Large intestine (tissue), 3 donors: ENCODE results near the gene TNFSF9. TPM values are rescaled to one million over a fixed set of nuclear protein-coding genes. Genes with fewer than 3 reads are reported as not detected.

Experiments
- DNase-seq, 2 donors: peaks; one replicate each; pipeline versions ENCODE4 v3.0.0 to v3.0.0-alpha.2; 2013
- H3K27ac ChIP-seq: one replicate; pipeline ENCODE4 v1.5.1; 2013; ENCODE audit warnings: low read length
- H3K27me3 ChIP-seq: 2 replicates; pipeline ENCODE4 v1.6.1; 2013; ENCODE audit warnings: low read length; ENCODE audit not compliant: control insufficient read depth, insufficient read depth
- H3K36me3 ChIP-seq: 2 replicates; pipeline ENCODE4 v1.6.1; 2013; ENCODE audit warnings: low read length; ENCODE audit not compliant: control insufficient read depth, insufficient read depth
- H3K4me1 ChIP-seq: one replicate; pipeline ENCODE4 v1.6.1; 2013; ENCODE audit warnings: low read length; ENCODE audit not compliant: control insufficient read depth, insufficient read depth
- H3K4me3 ChIP-seq: one replicate; pipeline ENCODE4 v1.5.1; 2013; ENCODE audit warnings: low read length
- H3K9me3 ChIP-seq: one replicate; pipeline ENCODE4 v1.6.1; 2013; ENCODE audit warnings: mild to moderate bottlenecking, low read depth, low read length, moderate library complexity; ENCODE audit not compliant: control insufficient read depth
- whole genome bisulfite sequencing: methylation state at CpG from one replicate; pipeline ENCODE4 v1.1.5; 2013; ENCODE audit warnings: low lambda C conversion rate; ENCODE audit not compliant: insufficient coverage; 5-methylcytosine and 5-hydroxymethylcytosine counted together
- polyA plus RNA-seq: library from polyadenylated mRNA; unstranded; fragments of 120-200 nt; gene quantifications from one replicate; pipeline ENCODE4 v1.2.1, GENCODE V29; 2013

Gene TNFSF9
- polyA plus RNA-seq, 1 donor, result 0.19 TPM

DNA sequence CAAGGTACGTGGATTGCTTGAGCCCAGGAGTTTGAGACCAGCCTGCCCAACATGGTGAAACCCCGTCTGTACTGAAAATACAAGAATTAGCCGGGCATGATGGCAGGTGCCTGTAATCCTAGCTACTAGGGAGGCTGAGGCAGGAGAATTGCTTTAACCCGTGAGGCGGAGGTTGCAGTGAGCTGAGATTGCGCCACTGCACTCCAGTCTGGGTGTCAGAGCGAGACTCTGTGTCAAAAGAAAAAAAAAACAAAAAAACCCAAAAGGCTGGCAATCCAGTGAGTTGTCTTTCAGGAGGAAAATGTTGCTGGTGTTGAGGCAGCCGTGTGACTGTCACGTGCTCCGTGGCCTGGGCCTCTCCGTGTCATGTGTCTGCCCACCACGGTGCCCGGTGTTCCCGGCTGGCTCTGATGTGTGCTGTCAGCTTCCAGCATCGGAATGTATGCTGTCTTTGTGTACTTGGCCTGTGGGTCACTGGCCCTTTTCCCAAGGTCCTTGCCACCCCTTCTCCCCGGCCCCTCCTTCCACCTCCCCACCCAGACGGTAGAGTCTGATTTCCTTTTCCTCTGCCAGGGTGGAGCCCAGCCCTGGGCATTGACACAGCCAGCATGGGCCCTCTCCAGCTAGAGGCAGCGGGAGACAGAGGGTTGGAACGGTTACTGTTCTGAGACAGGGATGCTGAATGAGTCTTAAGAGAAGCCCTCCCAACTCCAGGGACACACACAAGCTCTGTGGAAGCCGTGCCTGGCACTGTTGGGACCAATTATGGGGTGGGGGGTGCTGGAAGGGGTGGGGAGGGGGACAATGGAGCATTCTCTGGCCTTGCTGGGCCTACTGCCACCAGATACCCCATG is 21.5 kb upstream of the TNFSF9 start:
- 100% methylated on average over 1 of the region's 20 CpGs for WGBS
- Histone ChIP-seq H3K4me1 (no peaks in the 10 kb centered on the region), H3K27ac (no peak overlapping the region), H3K36me3 (no peaks in the 10 kb centered on the region), H3K27me3 (no peaks in the 10 kb centered on the region), H3K9me3 (no peaks in the 10 kb centered on the region), H3K4me3 (no peak overlapping the region)
- no peak for DNase-seq

DNA sequence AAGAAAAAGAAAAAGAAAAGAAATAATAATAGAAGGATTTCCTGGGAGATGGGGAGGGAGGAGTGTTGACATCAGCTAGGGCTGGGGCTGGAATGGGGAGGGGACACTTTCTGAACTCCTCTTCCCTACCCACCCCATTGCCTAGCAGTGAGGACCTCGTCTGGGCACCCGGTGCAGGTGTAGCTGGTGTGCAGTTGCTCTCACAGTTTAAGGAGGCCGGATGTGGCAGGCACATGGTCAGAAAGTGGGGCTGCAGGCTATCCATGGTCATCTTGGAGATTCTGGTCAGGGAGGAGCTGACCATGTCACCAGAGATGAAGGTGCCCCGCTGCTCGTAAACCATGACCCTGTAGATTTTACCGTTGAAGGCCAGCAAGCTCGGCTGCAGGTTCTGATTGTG is 20.2 kb upstream of the TNFSF9 start:
- DNase-seq, result no peak
- H3K9me3 ChIP-seq, result peaks cover 2% of the 10 kb centered on the region
- no peaks in the 10 kb centered on the region for H3K36me3 ChIP-seq
- H3K4me1 ChIP-seq, result no peaks in the 10 kb centered on the region
- no peak overlapping the region for H3K4me3 ChIP-seq
- WGBS, result no CpG with 5 or more reads among the region's 7 CpGs
- H3K27ac ChIP-seq, result no peak overlapping the region
- no peaks in the 10 kb centered on the region for H3K27me3 ChIP-seq

DNA sequence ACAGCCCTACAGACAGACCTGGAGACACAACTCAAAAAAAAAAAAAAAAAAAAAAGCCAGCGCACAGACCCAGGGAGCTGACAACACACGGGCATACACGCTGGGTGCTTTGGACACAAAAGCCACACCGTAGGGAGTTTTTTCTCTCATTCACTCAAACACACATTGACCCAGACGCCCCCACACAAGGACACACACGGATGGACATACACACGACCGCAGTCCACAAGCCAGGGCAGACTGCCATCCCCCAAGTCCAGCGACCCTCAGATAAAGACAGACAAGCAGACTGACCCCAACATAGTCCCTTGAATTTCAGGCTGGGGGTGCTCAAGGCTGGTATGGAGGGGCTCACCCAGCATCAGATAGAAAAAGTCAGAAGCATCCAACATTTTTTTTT is 16.7 kb upstream of the TNFSF9 start:
- H3K36me3 ChIP-seq, result no peaks in the 10 kb centered on the region
- no peak overlapping the region for H3K27ac ChIP-seq
- no peaks in the 10 kb centered on the region for H3K27me3 ChIP-seq
- no peak overlapping the region for H3K4me3 ChIP-seq
- peaks cover 2% of the 10 kb centered on the region for H3K9me3 ChIP-seq
- DNase-seq, result no peak
- WGBS, result no CpG with 5 or more reads among the region's 9 CpGs
- H3K4me1 ChIP-seq, result peaks cover 4% of the 10 kb centered on the region

DNA sequence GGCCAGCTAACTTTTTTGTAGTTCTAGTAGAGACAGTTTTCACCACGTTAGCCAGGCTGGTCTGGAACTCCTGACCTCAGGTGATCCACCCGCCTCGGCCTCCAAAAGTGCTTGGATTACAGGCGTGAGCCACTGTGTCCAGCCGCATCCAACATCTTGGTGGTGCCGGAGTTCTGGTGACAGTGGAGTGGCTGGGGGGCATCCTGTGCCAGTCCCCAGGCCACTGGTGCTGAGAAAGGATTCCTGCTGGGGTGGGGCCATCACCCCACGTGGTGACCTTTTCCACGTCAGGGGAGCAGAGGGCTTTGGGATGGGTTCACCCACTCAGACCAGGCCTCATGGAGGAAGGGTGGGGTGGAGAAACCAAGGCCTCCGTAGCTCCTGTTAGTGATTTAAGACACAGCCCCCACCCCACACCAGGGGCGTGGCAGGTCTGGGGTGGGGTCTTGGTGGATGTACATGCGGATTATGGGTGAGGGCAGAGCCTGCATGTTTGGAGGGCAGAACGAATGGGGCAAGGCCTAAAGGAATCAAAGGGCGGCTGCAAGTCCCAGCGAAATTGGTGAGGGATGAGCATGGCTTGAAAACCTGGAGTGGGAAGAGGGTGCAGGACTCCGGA is 15.8 kb upstream of the TNFSF9 start:
- Histone ChIP-seq H3K4me3 (no peak overlapping the region), H3K4me1 (peaks cover 4% of the 10 kb centered on the region), H3K36me3 (no peaks in the 10 kb centered on the region), H3K9me3 (peaks cover 2% of the 10 kb centered on the region), H3K27me3 (no peaks in the 10 kb centered on the region), H3K27ac (no peak overlapping the region)
- 96% methylated on average over 5 of the region's 15 CpGs for WGBS
- no peak for DNase-seq

DNA sequence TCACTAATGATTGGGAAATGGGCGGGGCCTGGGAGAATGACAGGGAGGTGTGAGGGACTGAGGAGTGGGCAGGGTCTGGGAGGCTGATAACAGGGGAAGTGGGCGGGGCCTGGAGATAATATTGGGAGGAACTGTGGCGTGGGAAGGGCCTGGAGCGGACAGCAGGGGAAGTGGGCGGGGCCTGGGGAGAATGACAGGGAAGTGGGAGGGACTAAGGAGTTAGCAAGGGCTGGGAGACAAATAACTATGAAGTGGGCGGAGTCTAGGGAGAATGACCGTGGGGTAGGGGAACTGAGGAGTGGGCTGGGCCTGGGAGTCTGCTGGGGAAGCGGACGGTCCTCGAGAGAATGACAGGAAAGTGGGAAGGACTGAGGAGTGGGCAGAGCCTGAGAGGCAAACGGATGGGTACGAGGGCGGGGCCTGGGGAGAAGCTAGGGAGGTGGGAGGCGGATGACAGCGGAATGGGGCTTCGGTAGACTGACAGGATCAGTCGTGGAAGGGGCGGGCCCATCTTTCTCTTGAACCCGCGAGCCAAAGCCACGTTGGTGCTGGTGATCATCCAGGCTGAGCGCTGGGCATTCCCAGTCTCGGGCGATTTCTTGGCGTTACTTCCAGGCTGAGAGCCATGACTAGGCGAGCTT is 14.7 kb upstream of the TNFSF9 start:
- no peaks in the 10 kb centered on the region for H3K27me3 ChIP-seq
- peak overlapping the region; percentile 59 for H3K4me3 ChIP-seq
- 0% methylated on average over 2 of the region's 26 CpGs for WGBS
- peak; percentile 91 to 96 for DNase-seq
- peaks cover 4% of the 10 kb centered on the region for H3K4me1 ChIP-seq
- H3K9me3 ChIP-seq, result peaks cover 2% of the 10 kb centered on the region
- peak overlapping the region; percentile 45 for H3K27ac ChIP-seq
- H3K36me3 ChIP-seq, result no peaks in the 10 kb centered on the region

DNA sequence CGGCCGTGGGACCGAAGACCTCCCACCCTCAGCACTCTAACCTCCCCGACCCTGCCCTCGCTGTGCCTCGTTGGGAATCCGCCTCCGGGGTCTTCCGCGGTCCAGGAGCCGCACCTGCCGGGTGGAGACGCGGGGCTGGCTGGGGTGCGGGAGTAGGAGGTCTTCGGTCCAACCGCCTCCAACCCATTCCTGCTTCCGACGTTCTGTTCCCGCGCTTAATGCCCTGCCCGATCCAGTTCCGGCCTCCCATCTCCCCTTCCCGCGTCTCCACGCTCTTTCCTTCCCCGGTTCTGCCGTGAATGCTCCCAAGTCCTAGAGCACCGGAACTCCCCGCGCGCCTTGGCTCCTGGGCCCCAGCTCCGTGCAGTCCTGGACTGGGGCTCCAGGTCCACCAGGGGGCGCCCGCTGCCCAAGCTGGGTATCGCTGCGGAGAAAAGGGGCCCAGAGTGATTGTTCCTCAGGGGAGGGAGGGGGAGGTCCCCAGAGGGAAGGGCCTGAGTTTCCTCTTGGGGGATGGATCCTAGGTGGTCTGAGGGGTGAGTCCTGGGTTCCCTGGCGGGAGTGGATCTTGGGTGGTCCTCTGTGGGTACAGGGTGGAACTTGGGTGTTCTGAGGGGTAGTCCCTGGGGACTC is 14.1 kb upstream of the TNFSF9 start:
- Histone ChIP-seq H3K4me1 (peaks cover 4% of the 10 kb centered on the region), H3K4me3 (peak overlapping the region; percentile 59), H3K9me3 (peaks cover 2% of the 10 kb centered on the region), H3K27ac (peak overlapping the region; percentile 45), H3K27me3 (no peaks in the 10 kb centered on the region), H3K36me3 (no peaks in the 10 kb centered on the region)
- peak; percentile 82 to 83 for DNase-seq
- no CpG with 5 or more reads among the region's 38 CpGs for WGBS

DNA sequence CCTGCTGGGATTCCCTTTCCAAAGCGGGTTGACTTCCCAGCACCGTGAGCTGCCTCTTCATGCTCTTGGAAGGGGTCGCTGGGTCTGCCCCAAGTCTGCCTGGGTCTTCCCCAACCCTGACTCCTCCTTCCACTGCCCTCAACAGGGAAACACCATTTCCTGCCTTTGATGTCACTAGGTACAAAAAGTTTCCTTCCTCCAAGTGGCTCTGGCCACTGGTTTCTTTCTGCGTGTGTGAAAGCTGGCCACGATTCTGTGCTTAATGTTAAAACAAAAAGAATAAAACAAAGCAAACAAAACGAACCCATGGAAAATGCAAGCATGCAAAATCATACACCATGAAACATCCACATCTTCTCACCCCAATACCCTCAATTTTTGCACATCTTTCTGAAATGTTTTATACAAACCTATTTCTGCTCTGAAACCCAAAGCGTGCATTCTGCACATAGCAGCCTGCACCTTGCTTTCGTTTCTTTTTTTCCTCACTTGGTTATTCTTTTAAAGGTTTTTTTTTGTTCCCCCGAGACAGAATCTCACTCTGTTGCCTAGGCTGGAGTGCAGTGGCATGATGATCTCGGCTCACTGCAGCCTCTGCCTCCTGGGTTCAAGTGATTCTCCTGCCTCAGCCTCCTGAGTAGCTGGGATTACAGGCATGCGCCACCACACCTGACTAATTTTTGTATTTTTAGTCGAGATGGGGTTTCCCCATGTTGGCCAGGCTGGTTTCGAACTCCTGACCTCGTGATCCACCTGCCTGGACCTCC is 12.5 kb upstream of the TNFSF9 start:
- Histone ChIP-seq H3K27ac (no peak overlapping the region), H3K4me3 (no peak overlapping the region), H3K36me3 (no peaks in the 10 kb centered on the region), H3K4me1 (peaks cover 4% of the 10 kb centered on the region), H3K9me3 (peaks cover 2% of the 10 kb centered on the region), H3K27me3 (no peaks in the 10 kb centered on the region)
- 73% methylated on average over 2 of the region's 14 CpGs for WGBS
- no peak for DNase-seq

DNA sequence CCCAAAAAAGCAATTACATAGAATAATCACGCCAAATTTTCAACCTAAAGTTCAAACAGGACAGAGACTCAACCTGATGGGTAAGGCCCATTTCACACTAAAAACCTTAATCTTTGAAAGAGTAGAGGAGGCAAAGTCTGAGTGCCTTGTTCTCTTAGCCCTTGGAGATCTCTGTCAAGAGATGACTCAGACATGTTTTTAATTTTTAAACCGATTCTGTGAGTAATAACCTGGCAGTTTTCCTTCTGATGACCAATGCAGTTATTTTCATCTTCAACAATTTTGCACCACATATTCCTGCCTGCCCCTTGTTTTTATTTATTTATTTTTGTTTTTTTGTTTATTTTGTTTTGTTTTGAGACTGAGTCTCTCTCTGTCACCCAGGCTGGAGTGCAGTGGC is 11.5 kb upstream of the TNFSF9 start:
- Histone ChIP-seq H3K4me1 (peaks cover 4% of the 10 kb centered on the region), H3K4me3 (no peak overlapping the region), H3K36me3 (no peaks in the 10 kb centered on the region), H3K27me3 (no peaks in the 10 kb centered on the region), H3K27ac (no peak overlapping the region), H3K9me3 (peaks cover 2% of the 10 kb centered on the region)
- peak in 1 of 2 donors; percentile 32 for DNase-seq
- no CpG with 5 or more reads among the region's 2 CpGs for WGBS

DNA sequence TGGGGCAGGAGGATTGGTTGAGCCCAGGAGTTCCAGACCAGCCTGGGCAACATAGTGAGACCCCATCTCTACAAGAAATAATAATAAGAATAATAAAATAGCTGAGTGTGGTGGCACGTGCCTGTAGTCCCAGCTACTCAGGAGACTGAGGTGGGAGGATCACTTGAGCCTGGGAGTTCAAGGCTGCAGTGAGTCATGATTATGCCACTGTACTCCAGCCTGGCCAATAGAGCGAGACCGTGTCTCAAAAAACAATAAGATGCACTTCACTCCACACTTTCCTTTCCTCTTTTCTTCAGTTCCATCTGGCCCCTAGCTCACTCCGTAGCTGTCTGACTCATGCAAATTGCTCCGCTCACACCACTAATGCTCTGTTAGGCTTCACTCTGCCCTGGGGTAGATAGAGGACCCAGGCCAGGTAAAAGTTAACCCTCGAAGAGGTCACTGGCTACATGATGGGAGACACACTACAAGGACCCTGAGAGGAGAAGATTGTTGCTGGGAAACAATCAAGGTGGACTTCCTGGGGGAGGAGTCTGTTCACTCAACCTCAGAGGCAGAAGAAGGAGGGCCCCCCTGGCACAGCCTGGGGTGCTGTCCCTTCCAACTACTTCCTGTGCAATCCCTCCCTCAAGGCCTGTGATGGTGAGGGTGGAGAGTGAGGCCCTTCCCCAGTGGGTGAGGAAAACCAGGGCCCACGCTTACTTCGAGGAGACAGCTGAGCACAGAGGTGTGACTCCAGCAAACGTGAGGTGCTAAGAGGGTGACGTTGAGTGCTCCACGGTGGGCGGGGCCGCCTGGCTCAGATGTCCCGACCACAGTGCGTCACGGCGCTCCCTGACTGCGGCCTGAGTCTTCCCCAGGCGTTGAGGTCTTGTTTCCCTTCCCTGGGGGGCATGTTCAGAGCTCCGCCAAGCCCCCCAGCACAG is 8.8 kb upstream of the TNFSF9 start:
- no CpG with 5 or more reads among the region's 20 CpGs for WGBS
- no peaks in the 10 kb centered on the region for H3K36me3 ChIP-seq
- H3K9me3 ChIP-seq, result no peaks in the 10 kb centered on the region
- no peak overlapping the region for H3K4me3 ChIP-seq
- no peak overlapping the region for H3K27ac ChIP-seq
- no peak for DNase-seq
- no peaks in the 10 kb centered on the region for H3K27me3 ChIP-seq
- peaks cover 3% of the 10 kb centered on the region for H3K4me1 ChIP-seq
